ENCODE results near the gene GNL3. TPM values are rescaled to one million over a fixed set of nuclear protein-coding genes. Genes with fewer than 3 reads are reported as not detected.

Gene GNL3
- total RNA-seq, 2 donors from 2014 or later, result 131 to 158 TPM

GRCh38 chr3:52739730-52740129 lies 53.9 kb downstream of the GNL3 start:
- Mint-ChIP-seq H3K27ac (no peak overlapping the region), H3K36me3 (ENCODE audit: insufficient read depth in 2 of 2) (peaks cover 3 to 16% of the 10 kb centered on the region in 2 donors), H3K9me3 (no peaks in the 10 kb centered on the region), H3K27me3 (ENCODE audit: low read depth) (no peaks in the 10 kb centered on the region), H3K4me1 (ENCODE audit: low read depth) (no peaks in the 10 kb centered on the region), H3K4me3 (no peak overlapping the region)
- no peak for DNase-seq
- ATAC-seq (replicated peaks in 1 of 2), result no peak

DNA sequence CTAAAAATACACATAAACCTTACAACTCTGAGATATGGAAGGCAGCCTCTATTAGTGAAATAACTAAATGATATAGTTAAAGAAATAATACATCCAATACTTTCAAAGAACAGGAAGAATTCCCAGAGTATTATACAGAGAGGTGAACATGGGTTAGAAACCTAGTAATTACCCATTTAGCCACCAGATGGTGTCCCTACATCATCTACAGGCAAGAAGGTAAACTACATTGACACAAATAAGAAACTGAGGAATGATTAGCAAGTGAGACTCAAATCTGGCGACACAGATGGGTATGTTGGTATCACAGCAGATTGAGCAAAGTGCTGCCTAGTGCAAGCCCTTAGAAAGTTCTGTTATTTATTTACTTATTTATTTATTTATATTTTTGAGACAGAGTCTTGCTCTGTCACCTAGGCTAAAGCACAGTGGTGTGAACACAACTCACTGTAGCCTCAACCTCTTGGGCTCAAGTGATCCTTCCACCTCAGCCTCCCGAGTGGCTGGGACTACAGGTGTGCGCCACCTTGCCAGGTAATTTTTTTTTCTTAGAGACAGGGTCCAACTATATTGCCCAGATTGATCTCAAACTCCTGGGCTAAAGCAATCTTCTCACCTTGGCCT lies 56.7 kb downstream of the GNL3 start:
- DNase-seq, result no peak
- ATAC-seq (replicated peaks in 1 of 2), result peak in 1 of 2 donors; percentile 45
- Mint-ChIP-seq H3K9me3 (no peaks in the 10 kb centered on the region), H3K4me3 (no peak overlapping the region), H3K27ac (no peak overlapping the region), H3K27me3 (ENCODE audit: low read depth) (no peaks in the 10 kb centered on the region), H3K4me1 (ENCODE audit: low read depth) (no peaks in the 10 kb centered on the region), H3K36me3 (ENCODE audit: insufficient read depth in 2 of 2) (peaks cover 3 to 9% of the 10 kb centered on the region in 2 donors)

GRCh38 chr3:52743152-52743551 lies 57.3 kb downstream of the GNL3 start:
- no peak for DNase-seq
- H3K4me3 Mint-ChIP-seq, result no peak overlapping the region
- peaks cover 3 to 9% of the 10 kb centered on the region in 2 donors for H3K36me3 Mint-ChIP-seq (ENCODE audit: insufficient read depth in 2 of 2)
- no peak overlapping the region for H3K27ac Mint-ChIP-seq
- H3K4me1 Mint-ChIP-seq (ENCODE audit: low read depth), result no peaks in the 10 kb centered on the region
- ATAC-seq (replicated peaks in 1 of 2), result no peak
- H3K27me3 Mint-ChIP-seq (ENCODE audit: low read depth), result no peaks in the 10 kb centered on the region
- no peaks in the 10 kb centered on the region for H3K9me3 Mint-ChIP-seq

DNA sequence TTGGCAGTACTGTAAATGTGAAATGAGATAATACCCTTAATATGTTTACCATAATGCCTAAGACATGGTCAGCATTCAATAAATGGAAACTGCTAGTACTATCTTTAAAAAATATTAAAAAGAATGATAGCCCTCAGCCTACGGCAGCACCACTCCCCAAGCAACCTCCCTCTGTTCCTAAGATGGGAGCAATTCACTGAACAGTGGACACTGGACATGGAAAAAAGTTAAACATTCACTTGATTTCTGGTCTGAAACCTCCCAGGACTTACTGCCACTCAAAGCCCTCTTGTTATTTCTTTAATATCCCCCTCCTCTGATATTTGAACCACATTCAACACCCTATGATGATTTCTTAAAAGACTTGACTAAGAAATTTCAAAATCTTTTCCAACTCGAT lies 57.9 kb downstream of the GNL3 start:
- Mint-ChIP-seq H3K9me3 (no peaks in the 10 kb centered on the region), H3K27me3 (ENCODE audit: low read depth) (no peaks in the 10 kb centered on the region), H3K4me1 (ENCODE audit: low read depth) (no peaks in the 10 kb centered on the region), H3K4me3 (no peak overlapping the region), H3K27ac (no peak overlapping the region), H3K36me3 (ENCODE audit: insufficient read depth in 2 of 2) (peaks cover 3 to 11% of the 10 kb centered on the region in 2 donors)
- DNase-seq (no peak), ATAC-seq (replicated peaks in 1 of 2) (no peak)

Other genes with a start within 250 kb of the GNL3 start
- under 1 TPM; 0.16 to 0.36 TPM for gene SEMA3G, start 240.9 kb upstream of the GNL3 start, total RNA-seq
- gene TNNC1, start 232.0 kb upstream of the GNL3 start, total RNA-seq, result 10 to 100 TPM; 10.8 to 14.4 TPM
- 10 to 100 TPM; 80.2 to 81.7 TPM for gene NISCH, start 230.4 kb upstream of the GNL3 start, total RNA-seq
- gene STAB1, start 190.7 kb upstream of the GNL3 start, total RNA-seq, result under 1 TPM; 0.12 to 0.19 TPM
- gene NT5DC2, start 152.2 kb upstream of the GNL3 start, total RNA-seq, result 10 to 100 TPM; 23.5 to 24.3 TPM
- 1 to 10 TPM; 7.4 to 8.9 TPM for gene UQCC5, start 149.4 kb upstream of the GNL3 start, total RNA-seq
- 10 to 100 TPM; 66.2 to 66.7 TPM for gene PBRM1, start 119 bp upstream of the GNL3 start, total RNA-seq
- gene GLT8D1, start 19.8 kb downstream of the GNL3 start, total RNA-seq, result 10 to 100 TPM; 37.8 to 38.3 TPM
- gene SPCS1, start 20.1 kb downstream of the GNL3 start, total RNA-seq, result 100 to 1,000 TPM; 100 to 111 TPM
- gene NEK4, start 84.9 kb downstream of the GNL3 start, total RNA-seq, result 10 to 100 TPM; 15.9 to 25.6 TPM
- not detected for gene ITIH1, start 91.6 kb downstream of the GNL3 start, total RNA-seq
- gene ITIH3, start 108.8 kb downstream of the GNL3 start, total RNA-seq, result not detected
- 10 to 100 TPM; 21.8 to 24.5 TPM for gene ITIH4, start 144.6 kb downstream of the GNL3 start, total RNA-seq
- 1 to 10 TPM; 1.3 TPM for gene MUSTN1, start 149.0 kb downstream of the GNL3 start, total RNA-seq
- 10 to 100 TPM; 34.4 to 40.8 TPM for gene STIMATE, start 211.5 kb downstream of the GNL3 start, total RNA-seq